Uterus (tissue), 2 donors: ENCODE measurements around the gene TYROBP.

Source experiments
- POLR2A ChIP-seq, 2 donors: fragments of 450-650 bp; IDR thresholded peaks; one replicate each; pipeline ENCODE4 v1.6.1; 2016; ENCODE audit warnings: antibody characterized with exemption in 2 of 2, mild to moderate bottlenecking in 1 of 2, moderate library complexity in 1 of 2
- TF ChIP-seq, protein P1 (sequence below), 4 experiments: fragments of 200-600 bp in 2 of 4; fragments of 450-650 bp in 2 of 4; sonication (generic) in 2 of 4; IDR thresholded peaks; one replicate each; pipeline ENCODE4 v1.5.1; 2016 to 2019; ENCODE audit warnings: antibody characterized with exemption in 4 of 4, mild to moderate bottlenecking in 2 of 4, moderate library complexity in 1 of 4

DNA sequence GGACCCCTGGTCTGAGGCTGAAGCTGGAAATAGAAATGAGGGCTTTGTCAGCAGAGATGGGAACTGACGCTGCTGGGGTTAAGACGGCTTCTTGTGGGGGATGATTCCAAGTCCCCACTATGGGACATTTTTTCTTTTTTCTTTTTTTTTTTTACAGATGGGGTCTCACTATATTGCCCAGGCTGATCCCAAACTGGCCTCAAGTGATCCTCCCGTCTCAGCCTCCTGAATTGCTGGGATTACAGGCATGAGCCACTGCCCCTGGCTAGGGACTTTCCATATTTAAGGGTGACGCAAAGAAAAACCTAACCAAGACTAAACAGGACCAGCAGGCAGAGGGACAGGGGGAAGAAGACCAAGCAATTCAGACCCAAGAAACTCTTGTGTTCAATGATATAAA lies 38.1 kb upstream of the TYROBP start:
- TF ChIP-seq, protein P1, sequence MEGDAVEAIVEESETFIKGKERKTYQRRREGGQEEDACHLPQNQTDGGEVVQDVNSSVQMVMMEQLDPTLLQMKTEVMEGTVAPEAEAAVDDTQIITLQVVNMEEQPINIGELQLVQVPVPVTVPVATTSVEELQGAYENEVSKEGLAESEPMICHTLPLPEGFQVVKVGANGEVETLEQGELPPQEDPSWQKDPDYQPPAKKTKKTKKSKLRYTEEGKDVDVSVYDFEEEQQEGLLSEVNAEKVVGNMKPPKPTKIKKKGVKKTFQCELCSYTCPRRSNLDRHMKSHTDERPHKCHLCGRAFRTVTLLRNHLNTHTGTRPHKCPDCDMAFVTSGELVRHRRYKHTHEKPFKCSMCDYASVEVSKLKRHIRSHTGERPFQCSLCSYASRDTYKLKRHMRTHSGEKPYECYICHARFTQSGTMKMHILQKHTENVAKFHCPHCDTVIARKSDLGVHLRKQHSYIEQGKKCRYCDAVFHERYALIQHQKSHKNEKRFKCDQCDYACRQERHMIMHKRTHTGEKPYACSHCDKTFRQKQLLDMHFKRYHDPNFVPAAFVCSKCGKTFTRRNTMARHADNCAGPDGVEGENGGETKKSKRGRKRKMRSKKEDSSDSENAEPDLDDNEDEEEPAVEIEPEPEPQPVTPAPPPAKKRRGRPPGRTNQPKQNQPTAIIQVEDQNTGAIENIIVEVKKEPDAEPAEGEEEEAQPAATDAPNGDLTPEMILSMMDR (IDR thresholded peaks at IDR 0.05), result no peak
- no peak for TF ChIP-seq POLR2A (IDR thresholded peaks at IDR 0.05)
